ENCODE results near the gene OR5M11. TPM values are rescaled to one million over a fixed set of nuclear protein-coding genes. Genes with fewer than 3 reads are reported as not detected.

The OR5M11 gene
- total RNA-seq, 1 donor: not detected

DNA sequence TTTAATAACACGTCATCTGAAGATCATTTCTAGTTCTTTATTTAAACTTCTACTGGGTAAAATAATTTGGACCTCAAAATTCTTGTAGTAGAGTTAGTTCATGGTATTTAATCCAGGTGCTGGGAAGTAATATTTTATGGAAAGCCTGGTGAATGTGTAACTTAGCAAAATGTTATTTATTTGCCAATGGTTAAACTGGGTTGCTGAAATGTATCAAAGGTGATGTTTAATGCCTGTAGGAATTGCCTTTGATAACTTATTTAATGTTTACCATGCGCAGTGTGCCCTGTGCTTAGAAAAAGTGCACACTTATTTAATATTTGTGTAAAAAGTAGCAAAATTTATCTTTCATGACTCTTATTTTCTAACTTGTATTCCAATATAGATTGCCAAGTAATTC is 11.2 kb downstream of the OR5M11 start:
- H3K4me3 ChIP-seq (ENCODE audit: low read depth, low read length): no peak overlapping the region
- TF ChIP-seq, protein P1, sequence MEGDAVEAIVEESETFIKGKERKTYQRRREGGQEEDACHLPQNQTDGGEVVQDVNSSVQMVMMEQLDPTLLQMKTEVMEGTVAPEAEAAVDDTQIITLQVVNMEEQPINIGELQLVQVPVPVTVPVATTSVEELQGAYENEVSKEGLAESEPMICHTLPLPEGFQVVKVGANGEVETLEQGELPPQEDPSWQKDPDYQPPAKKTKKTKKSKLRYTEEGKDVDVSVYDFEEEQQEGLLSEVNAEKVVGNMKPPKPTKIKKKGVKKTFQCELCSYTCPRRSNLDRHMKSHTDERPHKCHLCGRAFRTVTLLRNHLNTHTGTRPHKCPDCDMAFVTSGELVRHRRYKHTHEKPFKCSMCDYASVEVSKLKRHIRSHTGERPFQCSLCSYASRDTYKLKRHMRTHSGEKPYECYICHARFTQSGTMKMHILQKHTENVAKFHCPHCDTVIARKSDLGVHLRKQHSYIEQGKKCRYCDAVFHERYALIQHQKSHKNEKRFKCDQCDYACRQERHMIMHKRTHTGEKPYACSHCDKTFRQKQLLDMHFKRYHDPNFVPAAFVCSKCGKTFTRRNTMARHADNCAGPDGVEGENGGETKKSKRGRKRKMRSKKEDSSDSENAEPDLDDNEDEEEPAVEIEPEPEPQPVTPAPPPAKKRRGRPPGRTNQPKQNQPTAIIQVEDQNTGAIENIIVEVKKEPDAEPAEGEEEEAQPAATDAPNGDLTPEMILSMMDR (IDR thresholded peaks at IDR 0.05; ENCODE audit: insufficient read depth, low read depth, low read length): no peak
- DNase-seq (ENCODE audit: low read depth): no peak

- TF ChIP-seq, protein P1 (IDR thresholded peaks at IDR 0.05; ENCODE audit: insufficient read depth, low read depth, low read length): no peak
- no peak for DNase-seq (ENCODE audit: low read depth)
These were observed 21.0 kb downstream of the OR5M11 start for GRCh38 chr11:56522008-56522407.

DNA sequence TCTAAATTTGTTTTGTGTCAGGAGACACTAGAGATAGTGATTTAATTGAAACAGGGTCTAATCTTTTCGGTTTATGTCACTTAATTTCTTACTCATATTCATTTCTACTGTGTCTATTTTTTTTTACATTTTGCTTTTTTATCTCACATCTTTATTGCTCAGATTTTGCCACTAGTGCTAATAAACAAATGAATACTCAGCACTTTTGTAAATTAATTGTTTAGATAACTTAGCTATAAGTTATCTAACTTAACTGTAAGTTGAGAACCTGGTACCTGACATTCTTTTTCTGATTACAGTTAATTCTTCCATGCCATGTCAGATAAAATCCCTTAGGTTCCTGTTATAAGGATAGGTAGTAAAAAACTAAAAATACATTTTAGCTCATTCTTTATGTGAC is 29.8 kb downstream of the OR5M11 start:
- TF ChIP-seq, protein P1 (IDR thresholded peaks at IDR 0.05; ENCODE audit: insufficient read depth, low read depth, low read length): no peak
- H3K4me3 ChIP-seq (ENCODE audit: low read depth, low read length): no peak overlapping the region
- no peak for DNase-seq (ENCODE audit: low read depth)

More at GRCh38 chr11:56522008-56522407, 21.0 kb downstream of the OR5M11 start:
- no peak overlapping the region for H3K4me3 ChIP-seq (ENCODE audit: low read depth, low read length)

GRCh38 chr11:56509439-56509838 is 33.6 kb downstream of the OR5M11 start:
- TF ChIP-seq, protein P1 (IDR thresholded peaks at IDR 0.05; ENCODE audit: insufficient read depth, low read depth, low read length): no peak
- H3K4me3 ChIP-seq (ENCODE audit: low read depth, low read length): no peak overlapping the region
- no peak for DNase-seq (ENCODE audit: low read depth)

- TF ChIP-seq, protein P1 (IDR thresholded peaks at IDR 0.05; ENCODE audit: insufficient read depth, low read depth, low read length): no peak
- no peak for DNase-seq (ENCODE audit: low read depth)
- no peak overlapping the region for H3K4me3 ChIP-seq (ENCODE audit: low read depth, low read length)
These were observed 46.0 kb downstream of the OR5M11 start for GRCh38 chr11:56497010-56497409.

GRCh38 chr11:56495117-56495516 is 47.9 kb downstream of the OR5M11 start:
- no peak for DNase-seq (ENCODE audit: low read depth)
- no peak overlapping the region for H3K4me3 ChIP-seq (ENCODE audit: low read depth, low read length)
- TF ChIP-seq, protein P1 (IDR thresholded peaks at IDR 0.05; ENCODE audit: insufficient read depth, low read depth, low read length): no peak

Other genes with a start within 250 kb of the OR5M11 start
- not detected in 2 replicates for gene OR8K3, start 228.1 kb downstream of the OR5M11 start, total RNA-seq
- not detected in 2 replicates for gene OR8K1, start 197.2 kb downstream of the OR5M11 start, total RNA-seq
- not detected in 2 replicates for gene OR8J1, start 189.0 kb downstream of the OR5M11 start, total RNA-seq
- not detected in 2 replicates for gene OR8U1, start 167.6 kb downstream of the OR5M11 start, total RNA-seq
- gene OR5AL1, start 130.6 kb downstream of the OR5M11 start, total RNA-seq: not detected in 2 replicates
- not detected in 2 replicates for gene OR5M3, start 69.9 kb downstream of the OR5M11 start, total RNA-seq
- not detected in 2 replicates for gene OR5M8, start 51.9 kb downstream of the OR5M11 start, total RNA-seq
- not detected in 2 replicates for gene OR5M10, start 34.5 kb upstream of the OR5M11 start, total RNA-seq
- gene OR5M1, start 71.6 kb upstream of the OR5M11 start, total RNA-seq: not detected in 2 replicates
- gene OR5AP2, start 99.2 kb upstream of the OR5M11 start, total RNA-seq: not detected in 2 replicates
- gene OR5AR1, start 120.4 kb upstream of the OR5M11 start, total RNA-seq: not detected in 2 replicates
- gene OR9G1, start 155.8 kb upstream of the OR5M11 start, total RNA-seq: not detected in 2 replicates
- gene OR9G4, start 205.4 kb upstream of the OR5M11 start, total RNA-seq: not detected in 2 replicates

Measured in fibroblast of villous mesenchyme (primary cell).